Peyer's patch (tissue), 4 donors: ENCODE results near the gene BATF3. TPM values are rescaled to one million over a fixed set of nuclear protein-coding genes. Genes with fewer than 3 reads are reported as not detected.

Experiments
- DNase-seq, 3 donors: peaks; one replicate each; pipeline ENCODE4 v3.0.0-alpha.2; 2017 to 2019
- H3K27ac ChIP-seq, 4 donors: fragments of 200-600 bp; sonication (generic); one replicate each; pipeline ENCODE4 v1.5.1; 2016 to 2019
- H3K27me3 ChIP-seq, 2 donors: fragments of 200-600 bp; sonication (generic); one replicate each; pipeline ENCODE4 v1.5.1; 2019
- H3K36me3 ChIP-seq, 3 donors: fragments of 200-600 bp; sonication (generic); one replicate each; pipeline ENCODE4 v1.5.1; 2016 to 2019
- H3K4me1 ChIP-seq, 4 donors: fragments of 200-600 bp; sonication (generic); one replicate each; pipeline ENCODE4 v1.5.1; 2016 to 2019
- H3K4me3 ChIP-seq, 4 donors: fragments of 200-600 bp; sonication (generic); 1 replicate in 3 of 4; 2 replicates in 1 of 4; pipeline ENCODE4 v1.5.1; 2016 to 2019; ENCODE audit warnings: mild to moderate bottlenecking in 1 of 4
- H3K9me3 ChIP-seq, 4 donors: fragments of 200-600 bp; sonication (generic); one replicate each; pipeline ENCODE4 v1.5.1; 2016 to 2019; ENCODE audit warnings: mild to moderate bottlenecking in 1 of 4
- POLR2A ChIP-seq, 2 donors: fragments of 450-650 bp; IDR thresholded peaks; one replicate each; pipeline ENCODE4 v1.5.1; 2017; ENCODE audit warnings: antibody characterized with exemption in 2 of 2, mild to moderate bottlenecking in 2 of 2, moderate library complexity in 2 of 2
- total RNA-seq, 4 donors: library from RNA; depleted of rRNA; stranded (reverse); fragments of >200 nt; gene quantifications; one replicate each; pipeline ENCODE4 v1.1.0, GENCODE V29; 2016
- TF ChIP-seq, protein P1 (sequence below), 6 experiments: fragments of 450-650 bp in 4 of 6; fragments of 200-600 bp in 2 of 6; sonication (generic) in 1 of 6; IDR thresholded peaks; one replicate each; pipeline ENCODE4 v1.5.1; 2017 to 2019; ENCODE audit warnings: antibody characterized with exemption in 6 of 6, mild to moderate bottlenecking in 3 of 6, moderate library complexity in 1 of 6

The BATF3 gene
- total RNA-seq, 4 donors from 2014 or later: 2.1 to 6.6 (median 4.7) TPM; not detected in 1

GRCh38 chr1:212701910-212702309 lies 2.3 kb upstream of the BATF3 start:
- Histone ChIP-seq H3K27ac (no peak overlapping the region), H3K4me1 (peaks cover 0 to 20% (median 8%) of the 10 kb centered on the region in 4 donors), H3K36me3 (no peaks in the 10 kb centered on the region), H3K9me3 (no peaks in the 10 kb centered on the region), H3K4me3 (no peak overlapping the region), H3K27me3 (no peaks in the 10 kb centered on the region)
- TF ChIP-seq, protein P1, sequence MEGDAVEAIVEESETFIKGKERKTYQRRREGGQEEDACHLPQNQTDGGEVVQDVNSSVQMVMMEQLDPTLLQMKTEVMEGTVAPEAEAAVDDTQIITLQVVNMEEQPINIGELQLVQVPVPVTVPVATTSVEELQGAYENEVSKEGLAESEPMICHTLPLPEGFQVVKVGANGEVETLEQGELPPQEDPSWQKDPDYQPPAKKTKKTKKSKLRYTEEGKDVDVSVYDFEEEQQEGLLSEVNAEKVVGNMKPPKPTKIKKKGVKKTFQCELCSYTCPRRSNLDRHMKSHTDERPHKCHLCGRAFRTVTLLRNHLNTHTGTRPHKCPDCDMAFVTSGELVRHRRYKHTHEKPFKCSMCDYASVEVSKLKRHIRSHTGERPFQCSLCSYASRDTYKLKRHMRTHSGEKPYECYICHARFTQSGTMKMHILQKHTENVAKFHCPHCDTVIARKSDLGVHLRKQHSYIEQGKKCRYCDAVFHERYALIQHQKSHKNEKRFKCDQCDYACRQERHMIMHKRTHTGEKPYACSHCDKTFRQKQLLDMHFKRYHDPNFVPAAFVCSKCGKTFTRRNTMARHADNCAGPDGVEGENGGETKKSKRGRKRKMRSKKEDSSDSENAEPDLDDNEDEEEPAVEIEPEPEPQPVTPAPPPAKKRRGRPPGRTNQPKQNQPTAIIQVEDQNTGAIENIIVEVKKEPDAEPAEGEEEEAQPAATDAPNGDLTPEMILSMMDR (IDR thresholded peaks at IDR 0.05): peak in 3 of 6 experiments; percentile 46 to 63 (median 55)
- no peak for TF ChIP-seq POLR2A (IDR thresholded peaks at IDR 0.05)
- DNase-seq: peak in 1 of 3 donors; percentile 71

DNA sequence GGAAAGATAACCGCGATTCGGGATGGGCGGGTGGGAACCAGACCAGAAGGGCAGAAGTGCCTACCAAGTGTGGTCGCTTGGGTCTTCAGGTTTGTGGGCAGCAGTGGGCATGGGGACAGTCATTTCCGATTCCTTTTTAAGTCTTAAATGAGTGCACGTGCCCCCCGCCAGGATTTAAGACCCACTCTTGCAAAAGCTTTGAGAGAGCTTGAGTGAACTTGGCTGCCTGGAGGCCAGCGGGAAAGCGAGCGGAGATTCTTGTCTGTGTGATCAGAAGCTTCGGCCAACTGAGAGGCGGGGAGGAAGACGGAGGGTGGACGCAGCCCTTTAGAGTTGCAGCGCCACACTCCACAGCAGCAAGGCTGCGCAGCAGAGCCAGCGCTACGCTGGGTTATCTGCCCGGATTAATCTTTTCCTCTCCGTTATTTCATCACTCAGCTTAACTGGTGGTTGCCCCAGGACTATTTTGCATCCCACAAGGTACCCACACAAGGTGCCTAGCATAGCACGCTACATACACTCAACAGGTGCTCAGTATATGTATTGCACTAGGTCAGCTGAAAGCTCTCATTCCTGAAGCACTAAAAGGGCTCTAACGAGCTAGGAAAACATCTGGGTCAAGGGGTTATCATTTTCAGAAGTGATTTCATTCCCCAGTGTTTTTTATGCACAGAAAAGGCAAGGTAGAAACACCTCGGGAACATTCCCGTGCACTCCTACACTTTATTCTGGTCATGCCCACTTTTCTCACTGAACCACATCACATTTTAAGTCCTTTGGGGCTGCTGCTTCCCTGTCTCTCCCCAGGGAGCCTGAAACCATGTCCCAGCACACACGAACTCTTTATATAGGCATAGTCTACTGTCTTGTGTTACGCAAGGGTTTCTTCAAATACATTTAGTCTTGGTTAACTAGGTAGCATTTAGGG lies 1.5 kb upstream of the BATF3 start:
- Histone ChIP-seq H3K36me3 (no peaks in the 10 kb centered on the region), H3K9me3 (no peaks in the 10 kb centered on the region), H3K4me1 (peaks cover 0 to 20% (median 8%) of the 10 kb centered on the region in 4 donors), H3K27me3 (no peaks in the 10 kb centered on the region), H3K27ac (peak overlapping the region; percentile 64 to 75 (median 67)), H3K4me3 (peak overlapping the region; percentile 48 to 77 (median 59))
- DNase-seq: peak in 2 of 3 donors; percentile 42 to 69
- no peak for TF ChIP-seq POLR2A (IDR thresholded peaks at IDR 0.05)
- TF ChIP-seq, protein P1 (IDR thresholded peaks at IDR 0.05): no peak

GRCh38 chr1:212700223-212700891 lies 717 bp upstream of the BATF3 start:
- no peak for TF ChIP-seq POLR2A (IDR thresholded peaks at IDR 0.05)
- TF ChIP-seq, protein P1 (IDR thresholded peaks at IDR 0.05): no peak
- DNase-seq: peak; percentile 39 to 64 (median 61)
- Histone ChIP-seq H3K4me3 (peak overlapping the region; percentile 48 to 77 (median 59)), H3K27ac (peak overlapping the region; percentile 64 to 75 (median 67)), H3K4me1 (peaks cover 0 to 20% (median 8%) of the 10 kb centered on the region in 4 donors), H3K36me3 (no peaks in the 10 kb centered on the region), H3K9me3 (no peaks in the 10 kb centered on the region), H3K27me3 (no peaks in the 10 kb centered on the region)

GRCh38 chr1:212699104-212699624 lies 476 bp downstream of the BATF3 start:
- H3K4me3 ChIP-seq: peak overlapping the region; percentile 48 to 77 (median 59)
- DNase-seq: peak; percentile 45 to 66 (median 64)
- no peaks in the 10 kb centered on the region for H3K27me3 ChIP-seq

More at GRCh38 chr1:212699104-212699624, 476 bp downstream of the BATF3 start:
- no peaks in the 10 kb centered on the region for H3K9me3 ChIP-seq
- peak overlapping the region in 3 of 4 donors; percentile 66 to 75 (median 68) for H3K27ac ChIP-seq
- H3K36me3 ChIP-seq: no peaks in the 10 kb centered on the region
- H3K4me1 ChIP-seq: peaks cover 0 to 20% (median 8%) of the 10 kb centered on the region in 4 donors
- TF ChIP-seq, protein P1 (IDR thresholded peaks at IDR 0.05): peak in 5 of 6 experiments; percentile 23 to 46 (median 44)
- TF ChIP-seq POLR2A (IDR thresholded peaks at IDR 0.05): no peak
